ENCODE results near the gene RBM25.

RBM25 gene

DNA sequence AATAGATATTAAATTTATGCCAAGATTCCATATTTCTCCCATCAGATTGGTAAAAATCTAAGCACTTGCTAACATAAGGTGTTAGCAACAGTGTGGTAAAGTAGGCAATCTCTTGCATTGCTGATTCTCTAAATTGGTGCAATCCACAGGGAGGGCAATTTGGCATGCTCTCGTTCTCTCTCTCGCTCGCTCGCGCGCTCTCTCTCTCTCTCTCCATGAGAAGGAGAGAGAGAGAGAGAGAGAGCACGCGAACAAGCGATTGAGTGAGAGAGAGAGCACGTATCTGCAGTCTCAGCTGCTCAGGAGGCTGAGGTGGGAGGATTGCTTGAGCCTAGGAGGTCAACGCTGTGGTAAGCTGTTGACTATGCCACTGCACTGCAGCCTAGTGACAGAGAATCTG lies 103.9 kb downstream of the RBM25 start:
- DNase-seq (ENCODE audit: low read depth in 1 of 2, low spot score in 1 of 2), result no peak
- H3K4me3 ChIP-seq (replicated peaks; ENCODE audit: insufficient read depth, low read length), result no peak overlapping the region
- no peak overlapping the region for H3K27ac ChIP-seq (replicated peaks)
- no peak for TF ChIP-seq GABPA (IDR thresholded peaks at IDR 0.05; ENCODE audit: low read depth)
- TF ChIP-seq, protein P1, sequence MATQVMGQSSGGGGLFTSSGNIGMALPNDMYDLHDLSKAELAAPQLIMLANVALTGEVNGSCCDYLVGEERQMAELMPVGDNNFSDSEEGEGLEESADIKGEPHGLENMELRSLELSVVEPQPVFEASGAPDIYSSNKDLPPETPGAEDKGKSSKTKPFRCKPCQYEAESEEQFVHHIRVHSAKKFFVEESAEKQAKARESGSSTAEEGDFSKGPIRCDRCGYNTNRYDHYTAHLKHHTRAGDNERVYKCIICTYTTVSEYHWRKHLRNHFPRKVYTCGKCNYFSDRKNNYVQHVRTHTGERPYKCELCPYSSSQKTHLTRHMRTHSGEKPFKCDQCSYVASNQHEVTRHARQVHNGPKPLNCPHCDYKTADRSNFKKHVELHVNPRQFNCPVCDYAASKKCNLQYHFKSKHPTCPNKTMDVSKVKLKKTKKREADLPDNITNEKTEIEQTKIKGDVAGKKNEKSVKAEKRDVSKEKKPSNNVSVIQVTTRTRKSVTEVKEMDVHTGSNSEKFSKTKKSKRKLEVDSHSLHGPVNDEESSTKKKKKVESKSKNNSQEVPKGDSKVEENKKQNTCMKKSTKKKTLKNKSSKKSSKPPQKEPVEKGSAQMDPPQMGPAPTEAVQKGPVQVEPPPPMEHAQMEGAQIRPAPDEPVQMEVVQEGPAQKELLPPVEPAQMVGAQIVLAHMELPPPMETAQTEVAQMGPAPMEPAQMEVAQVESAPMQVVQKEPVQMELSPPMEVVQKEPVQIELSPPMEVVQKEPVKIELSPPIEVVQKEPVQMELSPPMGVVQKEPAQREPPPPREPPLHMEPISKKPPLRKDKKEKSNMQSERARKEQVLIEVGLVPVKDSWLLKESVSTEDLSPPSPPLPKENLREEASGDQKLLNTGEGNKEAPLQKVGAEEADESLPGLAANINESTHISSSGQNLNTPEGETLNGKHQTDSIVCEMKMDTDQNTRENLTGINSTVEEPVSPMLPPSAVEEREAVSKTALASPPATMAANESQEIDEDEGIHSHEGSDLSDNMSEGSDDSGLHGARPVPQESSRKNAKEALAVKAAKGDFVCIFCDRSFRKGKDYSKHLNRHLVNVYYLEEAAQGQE (IDR thresholded peaks at IDR 0.05; ENCODE audit: insufficient replicate concordance, low read depth), result no peak
- no peak for TF ChIP-seq POLR2AphosphoS5 (IDR thresholded peaks at IDR 0.05; ENCODE audit: low read depth)
- TF ChIP-seq SPI1 (IDR thresholded peaks at IDR 0.05; ENCODE audit: borderline replicate concordance, low read depth), result no peak
- TF ChIP-seq, protein P2, sequence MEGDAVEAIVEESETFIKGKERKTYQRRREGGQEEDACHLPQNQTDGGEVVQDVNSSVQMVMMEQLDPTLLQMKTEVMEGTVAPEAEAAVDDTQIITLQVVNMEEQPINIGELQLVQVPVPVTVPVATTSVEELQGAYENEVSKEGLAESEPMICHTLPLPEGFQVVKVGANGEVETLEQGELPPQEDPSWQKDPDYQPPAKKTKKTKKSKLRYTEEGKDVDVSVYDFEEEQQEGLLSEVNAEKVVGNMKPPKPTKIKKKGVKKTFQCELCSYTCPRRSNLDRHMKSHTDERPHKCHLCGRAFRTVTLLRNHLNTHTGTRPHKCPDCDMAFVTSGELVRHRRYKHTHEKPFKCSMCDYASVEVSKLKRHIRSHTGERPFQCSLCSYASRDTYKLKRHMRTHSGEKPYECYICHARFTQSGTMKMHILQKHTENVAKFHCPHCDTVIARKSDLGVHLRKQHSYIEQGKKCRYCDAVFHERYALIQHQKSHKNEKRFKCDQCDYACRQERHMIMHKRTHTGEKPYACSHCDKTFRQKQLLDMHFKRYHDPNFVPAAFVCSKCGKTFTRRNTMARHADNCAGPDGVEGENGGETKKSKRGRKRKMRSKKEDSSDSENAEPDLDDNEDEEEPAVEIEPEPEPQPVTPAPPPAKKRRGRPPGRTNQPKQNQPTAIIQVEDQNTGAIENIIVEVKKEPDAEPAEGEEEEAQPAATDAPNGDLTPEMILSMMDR (IDR thresholded peaks at IDR 0.05; ENCODE audit: insufficient read depth, low read length), result no peak
- no peaks in the 10 kb centered on the region for H3K27me3 ChIP-seq (ENCODE audit: insufficient read depth, poor library complexity, severe bottlenecking)

DNA sequence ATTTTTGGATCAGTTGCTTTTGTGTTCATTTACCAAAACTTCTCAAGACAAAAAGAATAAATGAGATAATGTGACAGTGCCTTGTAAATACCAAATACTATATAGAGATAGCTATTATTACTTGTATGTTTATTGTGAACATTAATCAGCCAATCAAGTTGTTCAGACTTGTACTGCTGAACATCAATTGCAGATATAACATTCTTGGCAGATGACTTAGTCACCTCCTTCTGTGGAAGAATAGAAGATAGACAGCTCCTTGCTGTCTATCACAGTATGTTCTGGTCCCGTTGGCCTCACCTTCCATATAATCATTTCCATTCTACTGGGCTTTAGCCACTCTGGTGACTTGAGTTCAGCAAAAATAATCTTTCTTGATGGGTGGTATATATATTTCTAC lies 108.1 kb downstream of the RBM25 start:
- TF ChIP-seq, protein P1 (IDR thresholded peaks at IDR 0.05; ENCODE audit: insufficient replicate concordance, low read depth), result no peak
- TF ChIP-seq SPI1 (IDR thresholded peaks at IDR 0.05; ENCODE audit: borderline replicate concordance, low read depth) (no peak), POLR2AphosphoS5 (IDR thresholded peaks at IDR 0.05; ENCODE audit: low read depth) (no peak), GABPA (IDR thresholded peaks at IDR 0.05; ENCODE audit: low read depth) (no peak)
- TF ChIP-seq, protein P2 (IDR thresholded peaks at IDR 0.05; ENCODE audit: insufficient read depth, low read length), result no peak
- DNase-seq (ENCODE audit: low read depth in 1 of 2, low spot score in 1 of 2), result no peak
- Histone ChIP-seq H3K27me3 (ENCODE audit: insufficient read depth, poor library complexity, severe bottlenecking) (no peaks in the 10 kb centered on the region), H3K4me3 (replicated peaks; ENCODE audit: insufficient read depth, low read length) (no peak overlapping the region), H3K27ac (replicated peaks) (no peak overlapping the region)

DNA sequence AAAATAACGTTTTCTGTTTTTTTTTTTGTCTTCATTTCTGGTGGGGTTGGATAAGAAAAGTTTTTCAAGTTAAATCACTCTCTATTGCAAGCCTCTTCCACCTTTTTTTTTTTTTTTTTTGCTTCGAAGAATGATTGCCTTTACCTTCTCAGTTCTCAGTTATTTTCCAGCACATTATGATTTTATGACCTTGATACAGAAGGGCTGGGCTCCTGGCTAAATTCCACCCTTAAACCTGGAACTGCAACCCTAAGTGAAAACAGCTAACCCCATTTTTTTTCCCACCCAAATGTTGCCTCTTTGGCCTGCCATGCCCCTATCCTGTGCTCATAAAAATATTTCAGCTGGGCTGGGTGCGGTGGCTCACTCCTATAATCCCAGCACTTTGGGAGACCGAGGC lies 109.4 kb downstream of the RBM25 start:
- no peak for DNase-seq (ENCODE audit: low read depth in 1 of 2, low spot score in 1 of 2)
- Histone ChIP-seq H3K4me3 (replicated peaks; ENCODE audit: insufficient read depth, low read length) (no peak overlapping the region), H3K27me3 (ENCODE audit: insufficient read depth, poor library complexity, severe bottlenecking) (no peaks in the 10 kb centered on the region), H3K27ac (replicated peaks) (no peak overlapping the region)
- no peak for TF ChIP-seq GABPA (IDR thresholded peaks at IDR 0.05; ENCODE audit: low read depth)
- TF ChIP-seq, protein P1 (IDR thresholded peaks at IDR 0.05; ENCODE audit: insufficient replicate concordance, low read depth), result no peak
- TF ChIP-seq SPI1 (IDR thresholded peaks at IDR 0.05; ENCODE audit: borderline replicate concordance, low read depth), result no peak
- no peak for TF ChIP-seq POLR2AphosphoS5 (IDR thresholded peaks at IDR 0.05; ENCODE audit: low read depth)
- TF ChIP-seq, protein P2 (IDR thresholded peaks at IDR 0.05; ENCODE audit: insufficient read depth, low read length), result no peak

All from HL-60 (cell line).